Measurements from ENCODE around the gene PTX3. TPM values are rescaled to one million over a fixed set of nuclear protein-coding genes. Genes with fewer than 3 reads are reported as not detected.

Gene PTX3
- polyA plus RNA-seq, 3 donors, result 3.8 to 5.6 (median 4.7) TPM

- DNase-seq (ENCODE audit: low read depth in 3 of 3, low spot score in 2 of 3), result no peak
Observed at GRCh38 chr3:157471064-157471463, 34.4 kb downstream of the PTX3 start.

- DNase-seq (ENCODE audit: low read depth in 3 of 3, low spot score in 2 of 3), result no peak
Observed at GRCh38 chr3:157472648-157473047, 36.0 kb downstream of the PTX3 start.

GRCh38 chr3:157475921-157476414 lies 39.3 kb downstream of the PTX3 start:
- DNase-seq (ENCODE audit: low read depth in 3 of 3, low spot score in 2 of 3), result no peak

- DNase-seq (ENCODE audit: low read depth in 3 of 3, low spot score in 2 of 3), result no peak
Observed at GRCh38 chr3:157477441-157477840, 40.8 kb downstream of the PTX3 start.

GRCh38 chr3:157479464-157480243 lies 43.0 kb downstream of the PTX3 start:
- DNase-seq (ENCODE audit: low read depth in 3 of 3, low spot score in 2 of 3), result no peak

GRCh38 chr3:157487339-157487738 lies 50.7 kb downstream of the PTX3 start:
- DNase-seq (ENCODE audit: low read depth in 3 of 3, low spot score in 2 of 3), result no peak

- no peak for DNase-seq (ENCODE audit: low read depth in 3 of 3, low spot score in 2 of 3)
Observed at GRCh38 chr3:157488144-157488543, 51.5 kb downstream of the PTX3 start.

- DNase-seq (ENCODE audit: low read depth in 3 of 3, low spot score in 2 of 3), result no peak
Observed at GRCh38 chr3:157491136-157491535, 54.5 kb downstream of the PTX3 start.

Other genes with a start within 250 kb of the PTX3 start
- gene VEPH1, start 66.6 kb downstream of the PTX3 start, polyA plus RNA-seq (ENCODE audit: insufficient read length in 3 of 3), result 10 to 100 TPM; 58.5 to 62.6 (median 61.0) TPM

All from right renal cortex interstitium (tissue), 3 donors.